Panc1 (cell line): ENCODE results near the gene SERTAD2. TPM values are rescaled to one million over a fixed set of nuclear protein-coding genes. Genes with fewer than 3 reads are reported as not detected.
A peak's percentile ranks its signal among the peaks of the same experiment; 100 is the strongest.

Experiments
- ATAC-seq: fragments of 200-7000 bp; cut with Tn5 transposase; 2 replicates; pipeline ENCODE4 v1.9.1; 2020; ENCODE audit warnings: mild to moderate bottlenecking, moderate library complexity
- BruUV-seq: library from RNA; stranded (reverse); fragments of 400-500 nt; replicated peaks from 2 replicates; lab custom pipeline; 2021; lab: Mats Ljungman, UMichigan
- CTCF ChIA-PET: fragments of 300-600 bp; sonication (Branson Sonifier 250); formaldehyde crosslinking; loops from one replicate; lab custom pipeline; 2022; ENCODE audit warnings: antibody characterized with exemption; lab: Charles Lee
- POLR2A ChIA-PET: fragments of 300-600 bp; sonication (Branson Sonifier 250); formaldehyde crosslinking; loops from one replicate; lab custom pipeline; 2022; ENCODE audit warnings: antibody characterized with exemption; lab: Charles Lee
- DNase-seq: peaks from one replicate; pipeline ENCODE4 v3.0.0-alpha.2; 2010; ENCODE audit warnings: low read depth, low spot score
- H3K27ac ChIP-seq: 2 replicates; pipeline ENCODE4 v1.5.1; 2011; ENCODE audit warnings: mild to moderate bottlenecking, low read length, inconsistent platforms
- H3K27me3 ChIP-seq: fragments of 200-500 bp; sonication (Bioruptor generic); 2 replicates; pipeline ENCODE4 v1.6.0; 2014; ENCODE audit warnings: low read length, inconsistent platforms; ENCODE audit not compliant: control insufficient read depth, insufficient read depth
- H3K36me3 ChIP-seq: fragments of 200-500 bp; sonication (Bioruptor generic); 2 replicates; pipeline ENCODE4 v1.5.1; 2014; ENCODE audit warnings: inconsistent platforms, mild to moderate bottlenecking, low read length, moderate library complexity; ENCODE audit not compliant: control insufficient read depth, insufficient read depth
- H3K4me1 ChIP-seq: 2 replicates; pipeline ENCODE4 v1.5.1; 2011; ENCODE audit warnings: inconsistent platforms, mild to moderate bottlenecking, low read length, moderate library complexity; ENCODE audit not compliant: control insufficient read depth, insufficient read depth
- H3K4me3 ChIP-seq, 2 experiments: 2 replicates each; pipeline ENCODE4 v1.5.1; 2011 to 2012; ENCODE audit warnings: low read depth in 2 of 2, low read length in 2 of 2, mild to moderate bottlenecking in 2 of 2, inconsistent platforms in 1 of 2, moderate library complexity in 1 of 2
- H3K9me3 ChIP-seq: fragments of 200-500 bp; sonication (Bioruptor generic); 2 replicates; pipeline ENCODE4 v1.5.1; 2014; ENCODE audit warnings: low read depth, mild to moderate bottlenecking, inconsistent platforms, low read length, moderate library complexity; ENCODE audit not compliant: control insufficient read depth, insufficient read depth
- CTCF ChIP-seq: fragments of 450-650 bp; IDR thresholded peaks from 2 replicates; pipeline ENCODE4 v1.5.1; 2017; ENCODE audit warnings: mild to moderate bottlenecking
- POLR2AphosphoS5 ChIP-seq: IDR thresholded peaks from 2 replicates; pipeline ENCODE4 v1.6.1; 2012; ENCODE audit warnings: mild to moderate bottlenecking, low read depth, low read length, moderate library complexity
- REST ChIP-seq, 2 experiments: IDR thresholded peaks; 2 replicates each; pipeline ENCODE4 v1.6.1; 2011 to 2012; ENCODE audit warnings: low read depth in 2 of 2, control low read depth in 1 of 2, low read length in 1 of 2, mild to moderate bottlenecking in 1 of 2, moderate library complexity in 1 of 2; ENCODE audit not compliant: insufficient read depth in 1 of 2
- SIN3A ChIP-seq: IDR thresholded peaks from 2 replicates; pipeline ENCODE4 v1.6.1; 2012; ENCODE audit warnings: low read depth, mild to moderate bottlenecking, low read length, moderate library complexity, borderline replicate concordance; ENCODE audit not compliant: insufficient read depth
- TCF7L2 ChIP-seq: IDR thresholded peaks from 2 replicates; pipeline ENCODE4 v1.6.1; 2011; ENCODE audit warnings: mild to moderate bottlenecking, low read depth, low read length, inconsistent platforms
- in situ Hi-C: cut with HindIII; loops from 2 replicates; pipeline ENCODE4 v1.10.0; 2016; ENCODE audit warnings: low sequenced_read_pairs, low pct_unique_long_range_greater_than_20kb
- intact Hi-C: fragments of 100-400 bp; cut with micrococcal nuclease; formaldehyde crosslinking; loops from one replicate; pipeline ENCODE4 v1.10.0; 2022; ENCODE audit not compliant: unreplicated experiment
- total RNA-seq: library from RNA; stranded (reverse); gene quantifications from one replicate; pipeline ENCODE4 v1.2.1, GENCODE V29; 2021; ENCODE audit not compliant: unreplicated experiment

SERTAD2 gene
- total RNA-seq, 1 experiment from 2014 or later, result 24.3 TPM

GRCh38 chr2:64608867-64609226, 44.9 kb downstream of the SERTAD2 start:
- intact Hi-C loops (no loop called here), in situ Hi-C loops (no loop called here)
- DNase-seq, result no peak
- CTCF ChIA-PET, result no interaction called here
- no peaks in the 10 kb centered on the region for H3K36me3 ChIP-seq
- H3K9me3 ChIP-seq, result no peaks in the 10 kb centered on the region
- POLR2A ChIA-PET, result no interaction called here
- BruUV-seq, result no TSS peak
- H3K4me1 ChIP-seq, result no peaks in the 10 kb centered on the region; the same call in 1 of the 2 replicates
- peak overlapping the region; percentile 48 to 50 for H3K4me3 ChIP-seq
- no peaks in the 10 kb centered on the region for H3K27me3 ChIP-seq
- H3K27ac ChIP-seq, result peak overlapping the region; percentile 51; the same call in 1 of the 2 replicates
- peak; percentile 57 for ATAC-seq
- TF ChIP-seq SIN3A (no peak), CTCF (no peak), REST (IDR thresholded peaks at IDR 0.05; ENCODE audit: insufficient read depth in 1 of 2, low read depth in 2 of 2, low read length in 1 of 2) (no peak), TCF7L2 (no peak), POLR2AphosphoS5 (no peak)

- intact Hi-C loops, result no loop called here
- ChIA-PET POLR2A (interaction anchor here (0.7 kb wide), 1 partner anchor 57 kb away, joined by 3 read pairs; no protein-coding TSS in a partner anchor), CTCF (interaction anchor here (0.6 to 1.1 kb wide), 3 partner anchors 39 to 278 kb away, joined by 3 to 4 read pairs (median 4); no protein-coding TSS in a partner anchor)
- ATAC-seq (no peak), DNase-seq (no peak)
- Histone ChIP-seq H3K4me1 (no peaks in the 10 kb centered on the region; the same call in 1 of the 2 replicates), H3K27ac (no peak overlapping the region), H3K4me3 (no peak overlapping the region), H3K27me3 (no peaks in the 10 kb centered on the region), H3K9me3 (no peaks in the 10 kb centered on the region), H3K36me3 (no peaks in the 10 kb centered on the region)
- TF ChIP-seq POLR2AphosphoS5, result no peak
- TF ChIP-seq TCF7L2, result no peak
- TF ChIP-seq CTCF, result no peak
- TF ChIP-seq REST (IDR thresholded peaks at IDR 0.05; ENCODE audit: insufficient read depth in 1 of 2, low read depth in 2 of 2, low read length in 1 of 2), result no peak
- no peak for TF ChIP-seq SIN3A
- no TSS peak for BruUV-seq
- in situ Hi-C loops, result no loop called here
Measured at GRCh38 chr2:64607381-64608304, 46.1 kb downstream of the SERTAD2 start.
